HTR-8/SVneo (cell line): Measurements from ENCODE around the gene ZCCHC24.
A peak's percentile ranks its signal among the peaks of the same experiment; 100 is the strongest.

Experiments used
- DNase-seq: peaks from one replicate; pipeline ENCODE4 v3.0.0; 2011; ENCODE audit warnings: low spot score, mixed read lengths; ENCODE audit not compliant: insufficient read length
- FAIRE-seq: peaks from 2 replicates; lab custom pipeline; 2011; peaks lifted over from hg19 to GRCh38; lab: Jason Lieb, UNC

The ZCCHC24 gene

DNA sequence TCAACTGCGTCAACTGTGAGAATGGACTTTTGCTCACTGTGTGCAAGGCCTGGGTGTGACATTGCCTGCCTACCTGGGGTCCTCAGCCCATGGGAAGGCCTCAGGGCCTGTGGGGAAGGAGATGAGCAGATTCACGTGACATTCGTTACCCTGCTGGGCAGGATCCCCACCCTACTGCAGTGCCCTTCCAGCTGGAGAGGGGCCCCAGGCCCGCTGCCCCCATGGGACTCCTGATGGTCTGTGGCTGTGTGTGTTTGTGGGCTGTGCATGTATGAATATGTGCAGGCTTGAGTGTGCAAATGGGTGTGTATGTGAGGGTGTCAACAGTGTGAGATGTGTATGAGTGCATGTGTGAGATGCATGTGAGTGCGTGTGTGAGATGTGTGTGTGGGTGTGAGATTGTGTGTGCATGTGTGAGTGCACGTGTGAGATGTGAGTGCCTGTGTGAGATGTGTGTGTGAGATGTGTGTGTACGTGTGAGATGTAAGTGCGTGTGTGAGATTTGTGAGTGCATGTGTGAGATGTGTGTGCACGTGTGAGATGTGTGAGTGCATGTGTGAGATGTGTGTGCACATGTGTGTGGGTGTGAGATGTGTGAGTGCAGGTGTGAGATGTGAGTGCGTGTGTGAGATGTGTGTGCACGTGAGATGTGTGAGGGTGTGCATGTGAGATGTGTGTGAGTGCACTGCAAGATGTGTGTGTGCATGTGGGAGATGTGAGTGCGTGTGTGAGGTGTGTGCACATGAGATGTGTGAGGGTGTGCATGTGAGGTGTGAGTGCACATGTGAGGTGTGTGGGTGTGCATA, 68.5 kb downstream of the ZCCHC24 start:
- DNase-seq (no peak), FAIRE-seq (no peak)

DNA sequence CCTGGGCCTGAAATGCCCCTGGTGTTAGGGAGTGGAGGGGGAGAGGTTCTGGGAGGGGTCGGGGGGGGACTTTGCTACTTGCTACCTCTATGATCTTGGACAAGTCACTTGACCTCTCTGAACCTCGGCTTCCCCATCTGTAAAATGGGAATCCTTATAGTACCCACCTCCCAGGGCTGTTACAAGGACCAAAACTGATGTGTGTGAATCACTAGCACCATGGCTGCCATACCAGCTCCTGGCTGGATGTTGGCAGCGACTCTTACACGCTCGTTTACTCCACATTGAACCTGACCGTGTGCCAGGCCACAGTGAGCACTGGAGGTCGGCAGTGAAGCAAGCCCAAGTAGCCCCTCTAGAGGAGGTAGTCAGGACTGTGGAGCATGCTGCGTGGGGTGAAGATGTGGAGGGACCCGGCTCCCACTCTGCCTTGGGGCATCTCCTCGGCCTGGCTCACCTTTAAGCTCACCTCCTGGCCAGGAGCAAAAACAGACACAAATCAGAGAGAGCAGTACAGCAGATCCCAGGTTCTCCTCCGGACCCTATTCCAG, 69.3 kb downstream of the ZCCHC24 start:
- no peak for FAIRE-seq
- no peak for DNase-seq

DNA sequence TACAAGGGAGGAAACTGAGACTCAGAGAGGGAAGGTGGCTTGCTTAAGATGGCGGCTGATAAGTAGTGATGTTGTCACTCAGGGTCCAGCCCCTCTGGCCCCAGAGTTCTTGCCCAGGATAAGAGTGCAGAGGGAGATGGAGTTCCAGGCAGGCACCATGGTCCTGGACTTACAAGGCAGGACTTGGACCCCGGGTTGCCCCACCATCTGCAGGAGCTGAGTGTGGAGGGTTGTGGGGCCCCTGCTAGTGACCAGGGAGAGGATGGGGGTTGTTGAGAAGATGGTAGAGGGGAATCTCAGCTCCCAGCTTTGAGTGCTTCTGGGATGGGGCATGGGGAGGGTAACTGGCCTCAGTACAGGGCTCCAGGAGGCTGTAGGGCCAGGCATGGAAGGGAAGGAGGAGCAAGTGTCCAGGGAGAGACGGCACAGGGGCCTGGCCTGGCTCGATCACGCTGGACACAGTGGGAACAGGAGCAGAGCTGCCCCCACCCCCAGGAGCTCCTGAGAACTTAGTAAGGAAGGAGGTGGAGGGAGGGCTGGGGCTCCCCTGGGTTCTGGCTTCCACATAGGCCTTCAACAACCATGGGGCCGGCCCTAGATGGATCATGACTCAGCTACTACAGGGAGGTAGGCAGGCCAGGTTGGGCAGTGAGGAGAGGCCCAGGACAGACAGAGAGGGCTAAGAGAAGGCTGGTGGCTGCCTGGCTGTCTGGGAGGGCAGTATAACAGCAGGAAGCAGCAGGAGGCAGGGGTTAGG, 69.9 kb downstream of the ZCCHC24 start:
- DNase-seq (peak; percentile 25), FAIRE-seq (no peak)

- DNase-seq, result peak; percentile 87
- peak; percentile 84 for FAIRE-seq
These were observed 70.9 kb downstream of the ZCCHC24 start for GRCh38 chr10:79374312-79375191.

DNA sequence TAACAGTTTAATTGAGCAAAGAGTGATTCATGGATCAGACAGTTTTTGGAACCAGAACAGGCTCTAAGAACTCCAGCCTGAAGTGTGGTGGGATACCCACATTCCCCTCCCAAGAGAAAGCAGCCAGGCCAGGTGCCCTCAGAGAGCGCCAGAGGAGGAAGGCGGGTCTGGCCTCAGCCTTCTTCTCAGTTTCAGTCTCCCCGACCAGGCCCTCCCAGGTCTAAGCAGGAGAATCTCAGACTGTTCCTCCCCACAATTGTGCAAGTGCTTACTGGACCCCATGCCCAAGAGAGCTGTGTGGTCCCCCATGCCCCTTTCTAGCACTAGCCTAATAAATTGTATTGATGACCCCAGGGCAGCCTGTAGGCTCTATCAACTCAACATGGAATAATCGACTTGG, 72.6 kb downstream of the ZCCHC24 start:
- DNase-seq (no peak), FAIRE-seq (no peak)

DNA sequence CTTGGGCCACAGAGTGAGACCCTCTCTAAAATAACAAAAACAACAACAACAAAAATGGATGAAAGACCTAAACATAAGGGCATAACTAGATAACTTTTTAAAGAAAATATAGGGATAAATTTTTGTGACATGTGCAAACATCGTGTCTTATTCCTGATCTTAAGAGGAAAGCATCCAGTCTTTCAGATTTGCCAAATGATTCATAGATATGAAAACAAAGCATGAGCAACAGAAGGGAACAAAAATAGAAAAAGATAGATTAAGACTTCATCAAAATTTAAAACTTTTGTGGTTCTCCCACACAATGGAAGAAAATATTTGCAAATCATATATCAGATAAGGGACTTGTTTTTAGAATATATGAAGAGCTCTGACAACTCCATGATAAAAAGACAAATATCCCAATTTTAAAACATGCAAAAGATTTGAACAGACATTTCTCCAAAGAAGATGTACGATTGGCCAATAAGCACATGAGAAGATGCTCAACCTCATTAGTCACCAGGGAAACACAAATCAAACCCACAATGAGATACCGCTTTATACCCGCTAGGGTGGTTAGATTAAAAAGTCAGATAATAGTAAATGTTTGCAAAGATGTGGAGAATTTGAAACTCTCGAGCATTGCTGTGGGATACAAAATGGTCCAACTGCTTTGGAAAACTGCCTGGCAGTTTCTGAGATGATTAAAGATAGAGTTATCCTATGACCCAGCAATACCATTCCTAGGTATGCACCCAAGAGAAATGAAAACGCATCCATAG, 77.8 kb downstream of the ZCCHC24 start:
- DNase-seq (no peak), FAIRE-seq (no peak)

DNA sequence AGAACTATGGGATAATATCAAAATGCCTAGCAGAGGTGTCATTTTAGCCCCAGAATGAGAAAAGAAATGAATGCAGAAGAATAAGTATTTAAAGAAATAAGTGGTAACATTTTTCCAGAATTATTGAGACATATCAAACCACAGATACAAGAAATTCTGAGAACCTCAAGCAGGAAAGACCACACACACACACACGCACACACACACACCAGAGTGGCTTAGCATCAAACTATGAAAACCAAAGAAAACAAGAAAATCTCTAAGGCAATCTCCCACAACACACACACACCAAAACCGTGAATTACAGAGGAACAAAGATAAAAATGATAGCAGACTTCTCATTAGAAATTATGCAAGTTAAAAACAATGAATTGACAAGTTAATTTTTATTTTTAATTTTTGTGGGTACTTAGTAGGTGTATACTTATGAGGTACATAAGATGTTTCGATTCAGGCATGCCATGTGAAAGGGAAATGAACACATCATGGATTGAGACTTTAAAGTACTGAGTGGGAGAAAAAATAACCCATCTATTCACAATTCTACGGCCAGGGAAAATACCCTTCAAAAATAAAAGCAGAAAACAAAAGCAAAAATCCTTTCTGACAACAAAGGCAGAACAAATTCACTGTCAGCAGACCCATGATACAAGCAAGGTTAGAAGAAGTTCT, 83.6 kb downstream of the ZCCHC24 start:
- DNase-seq (no peak), FAIRE-seq (no peak)

GRCh38 chr10:79360499-79361342, 84.7 kb downstream of the ZCCHC24 start:
- DNase-seq (no peak), FAIRE-seq (no peak)

DNA sequence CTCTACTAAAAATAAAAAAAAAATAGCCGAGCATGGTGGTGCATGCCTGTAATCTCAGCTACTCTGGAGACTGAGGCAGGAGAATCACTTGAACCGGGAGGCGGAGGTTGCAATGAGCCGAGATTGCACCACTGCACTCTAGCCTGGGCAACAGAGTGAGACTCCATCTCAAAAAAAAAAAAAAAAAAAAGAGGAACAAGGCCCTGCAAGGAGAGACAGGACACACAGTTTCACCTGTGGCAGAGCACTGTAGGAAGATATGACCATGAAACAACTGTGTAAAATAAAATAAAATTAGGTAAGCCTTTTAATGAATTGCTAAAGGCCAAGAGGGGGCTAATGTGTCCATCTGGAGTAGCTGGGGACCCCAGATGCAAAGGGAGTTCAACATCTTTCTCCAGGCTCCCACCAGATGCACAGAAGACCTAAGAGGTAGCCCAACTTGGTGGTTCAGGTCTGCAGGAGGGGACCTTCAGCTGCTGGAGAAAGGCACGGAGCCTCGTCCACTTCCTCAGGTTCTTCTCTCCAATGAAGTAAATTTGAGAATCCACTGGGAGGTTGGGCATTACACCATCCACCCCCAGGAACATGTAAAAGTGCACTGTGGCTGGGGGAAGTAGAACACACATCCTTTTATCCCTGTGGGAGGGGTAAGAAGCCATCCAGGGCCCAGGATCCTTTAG, 85.5 kb downstream of the ZCCHC24 start:
- no peak for FAIRE-seq

DNA sequence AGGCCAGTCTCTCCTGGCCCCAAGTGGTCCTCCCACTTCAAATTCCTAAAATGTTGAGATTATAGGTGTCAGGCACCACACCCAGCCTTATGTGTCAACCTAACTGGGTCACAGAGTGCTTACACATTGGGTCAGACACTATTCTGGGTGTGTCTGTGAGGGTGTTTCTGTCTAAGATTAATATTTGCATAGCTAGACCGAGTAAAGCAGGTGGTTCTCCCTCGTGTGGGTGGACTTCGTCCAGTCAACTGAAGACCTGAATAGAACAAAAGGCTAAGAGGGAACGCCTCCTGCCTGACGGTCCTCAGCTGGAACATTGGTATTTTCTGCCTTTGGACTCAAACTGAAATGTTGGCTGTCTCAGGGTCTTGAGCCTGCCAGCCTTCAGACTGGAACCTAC, 86.6 kb downstream of the ZCCHC24 start:
- FAIRE-seq, result no peak
- DNase-seq, result no peak

More for the DNA sequence above, 85.5 kb downstream of the ZCCHC24 start:
- DNase-seq, result no peak

DNA sequence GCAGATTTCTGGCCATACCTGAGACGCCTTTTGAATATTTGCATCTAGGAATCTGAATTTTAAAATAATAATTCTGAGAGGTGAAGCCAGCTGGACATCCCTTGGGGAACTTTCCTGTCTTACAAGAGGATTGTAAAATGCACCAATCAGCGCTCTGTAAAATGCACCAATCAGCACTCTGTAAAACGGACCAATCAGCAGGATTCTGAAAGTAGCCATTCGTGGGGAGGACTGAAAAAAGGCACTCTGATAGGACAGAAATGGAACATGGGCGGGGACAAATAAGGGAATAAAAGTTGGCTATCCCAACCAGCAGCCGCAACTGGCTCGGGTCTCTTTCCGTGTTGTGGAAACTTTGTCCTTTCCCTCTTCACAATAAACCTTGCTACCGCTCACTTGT, 88.2 kb downstream of the ZCCHC24 start:
- DNase-seq, result no peak
- FAIRE-seq, result no peak

DNA sequence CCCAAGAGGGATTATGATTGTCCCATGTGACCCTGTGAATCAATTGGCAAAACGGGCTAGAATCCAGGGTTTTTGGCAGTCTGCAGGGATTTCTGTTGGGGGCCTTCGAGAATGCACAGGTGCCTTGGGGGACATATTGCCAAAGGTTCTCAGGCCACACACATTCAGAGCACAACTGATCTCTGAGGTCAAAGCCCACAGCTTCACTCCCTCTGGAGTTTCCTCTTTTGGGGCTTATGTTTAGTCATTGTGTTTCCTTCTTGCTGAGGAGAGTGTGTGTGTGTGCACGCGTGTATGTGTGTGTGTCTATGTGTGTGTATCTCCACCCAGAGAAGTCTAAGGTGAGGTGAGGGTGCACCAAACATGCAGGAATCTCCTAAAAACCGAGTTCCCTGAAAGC, 89.3 kb downstream of the ZCCHC24 start:
- FAIRE-seq (peak; percentile 36), DNase-seq (no peak)

GRCh38 chr10:79355420-79356017, 89.9 kb downstream of the ZCCHC24 start:
- DNase-seq, result no peak
- FAIRE-seq, result no peak

GRCh38 chr10:79354615-79355014, 90.8 kb downstream of the ZCCHC24 start:
- DNase-seq, result no peak
- no peak for FAIRE-seq

GRCh38 chr10:79354141-79354540, 91.3 kb downstream of the ZCCHC24 start:
- DNase-seq (no peak), FAIRE-seq (no peak)

DNA sequence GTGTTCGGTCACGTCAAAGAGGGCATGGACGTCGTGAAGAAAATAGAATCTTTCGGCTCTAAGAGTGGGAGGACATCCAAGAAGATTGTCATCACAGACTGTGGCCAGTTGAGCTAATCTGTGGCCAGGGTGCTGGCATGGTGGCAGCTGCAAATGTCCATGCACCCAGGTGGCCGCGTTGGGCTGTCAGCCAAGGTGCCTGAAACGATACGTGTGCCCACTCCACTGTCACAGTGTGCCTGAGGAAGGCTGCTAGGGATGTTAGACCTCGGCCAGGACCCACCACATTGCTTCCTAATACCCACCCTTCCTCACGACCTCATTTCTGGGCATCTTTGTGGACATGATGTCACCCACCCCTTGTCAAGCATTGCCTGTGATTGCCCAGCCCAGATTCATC, 91.7 kb downstream of the ZCCHC24 start:
- FAIRE-seq (no peak), DNase-seq (no peak)

DNA sequence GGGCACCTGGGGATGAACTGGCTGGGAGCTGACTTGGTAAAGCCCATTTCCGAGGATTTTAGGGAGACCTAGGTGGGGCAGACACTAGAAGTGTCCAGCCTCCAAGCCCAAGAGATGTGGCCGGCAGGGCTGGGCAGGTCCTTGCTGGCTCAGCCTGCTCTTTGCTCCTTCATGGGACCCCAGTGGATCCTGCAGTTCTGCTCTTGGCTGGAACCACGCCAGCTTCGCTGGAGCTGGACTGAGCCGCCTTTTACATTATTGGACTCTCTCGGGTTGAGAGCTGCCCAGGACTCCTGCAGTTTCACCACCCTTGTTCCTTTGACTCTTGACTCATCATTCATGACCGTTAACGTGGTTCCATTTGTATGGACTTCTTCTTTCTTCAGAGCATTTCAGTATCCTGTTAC, 92.4 kb downstream of the ZCCHC24 start:
- FAIRE-seq (no peak), DNase-seq (no peak)
